Activated T-helper 17 cell treated with anti-CD3 and anti-CD28 coated beads, Interleukin-2, amount 50 U/mL, for 72 hours (primary cell): ENCODE measurements around the gene METTL1. TPM values are rescaled to one million over a fixed set of nuclear protein-coding genes. Genes with fewer than 3 reads are reported as not detected.

Experiments
- ATAC-seq: fragments of 150-1000 bp; cut with Tn5 transposase; replicated peaks from 2 replicates; pipeline ENCODE4 v1.10.0; 2021; ENCODE audit warnings: mild to moderate bottlenecking, moderate library complexity
- H3K27ac Mint-ChIP-seq: one replicate; pipeline ENCODE4 v1.8.0; 2022; ENCODE audit warnings: mixed read lengths
- H3K27me3 Mint-ChIP-seq: one replicate; pipeline ENCODE4 v1.8.0; 2022; ENCODE audit warnings: mixed read lengths
- H3K36me3 Mint-ChIP-seq: one replicate; pipeline ENCODE4 v1.8.0; 2022; ENCODE audit warnings: low read depth, mild to moderate bottlenecking, mixed read lengths
- H3K4me1 Mint-ChIP-seq: one replicate; pipeline ENCODE4 v1.8.0; 2022; ENCODE audit warnings: mixed read lengths
- H3K4me3 Mint-ChIP-seq: one replicate; pipeline ENCODE4 v1.8.0; 2022; ENCODE audit warnings: mild to moderate bottlenecking, mixed read lengths
- H3K9me3 Mint-ChIP-seq: one replicate; pipeline ENCODE4 v1.8.0; 2022; ENCODE audit warnings: mixed read lengths
- total RNA-seq, 2 donors: library from RNA; stranded (reverse); gene quantifications; one replicate each; pipeline ENCODE4 v1.2.3, GENCODE V29; 2022

The METTL1 gene
- total RNA-seq, 2 donors from 2014 or later: 19.0 to 39.5 TPM

DNA sequence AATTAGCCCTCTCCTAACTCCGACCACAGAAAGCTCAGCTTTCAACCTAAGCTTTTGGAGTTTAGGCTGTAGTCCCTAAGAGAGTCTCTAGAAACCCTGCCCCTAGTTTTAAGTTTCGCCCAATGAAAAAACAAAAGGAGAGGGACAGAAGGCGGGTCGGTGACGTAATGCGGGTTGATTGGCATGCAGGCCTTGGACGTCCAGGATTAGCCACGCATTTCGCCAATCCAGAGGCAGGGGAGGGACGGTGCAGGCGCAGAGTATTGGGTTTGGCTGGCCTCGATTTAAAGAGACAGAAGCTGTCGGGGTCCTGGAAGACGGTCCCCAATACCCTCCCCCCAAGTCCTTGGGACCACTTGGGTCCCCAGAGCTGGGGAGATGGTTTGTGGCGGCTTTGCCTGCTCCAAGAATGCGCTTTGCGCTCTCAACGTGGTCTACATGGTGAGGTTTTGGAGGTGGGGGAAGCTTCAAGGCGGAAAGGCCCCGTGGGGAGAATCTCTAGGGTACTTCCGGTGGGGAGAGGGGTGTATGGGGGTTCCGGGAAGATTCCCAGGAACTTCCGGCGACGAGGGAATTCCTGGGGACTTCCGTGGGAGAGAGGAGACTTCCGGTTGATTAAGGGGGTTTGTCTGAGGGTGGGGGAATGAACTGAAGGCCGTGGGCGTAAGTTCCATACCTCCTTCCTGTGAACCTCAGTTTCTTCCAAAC is 27.0 kb downstream of the METTL1 start, which contains the start of gene TSPAN31:
Gene TSPAN31 (plus strand): TSS at position 263 of the 708 bp plus-strand sequence. CDS start 116 bp downstream, at position 379.
- Mint-ChIP-seq H3K27me3 (no peaks in the 10 kb centered on the region), H3K36me3 (peaks cover 66% of the 10 kb centered on the region), H3K27ac (peak within 1 kb of the TSS; percentile 93), H3K4me3 (peak within 1 kb of the TSS; percentile 95), H3K4me1 (peaks cover 19% of the 10 kb centered on the region), H3K9me3 (no peaks in the 10 kb centered on the region)
- peak; percentile 85 for ATAC-seq

DNA sequence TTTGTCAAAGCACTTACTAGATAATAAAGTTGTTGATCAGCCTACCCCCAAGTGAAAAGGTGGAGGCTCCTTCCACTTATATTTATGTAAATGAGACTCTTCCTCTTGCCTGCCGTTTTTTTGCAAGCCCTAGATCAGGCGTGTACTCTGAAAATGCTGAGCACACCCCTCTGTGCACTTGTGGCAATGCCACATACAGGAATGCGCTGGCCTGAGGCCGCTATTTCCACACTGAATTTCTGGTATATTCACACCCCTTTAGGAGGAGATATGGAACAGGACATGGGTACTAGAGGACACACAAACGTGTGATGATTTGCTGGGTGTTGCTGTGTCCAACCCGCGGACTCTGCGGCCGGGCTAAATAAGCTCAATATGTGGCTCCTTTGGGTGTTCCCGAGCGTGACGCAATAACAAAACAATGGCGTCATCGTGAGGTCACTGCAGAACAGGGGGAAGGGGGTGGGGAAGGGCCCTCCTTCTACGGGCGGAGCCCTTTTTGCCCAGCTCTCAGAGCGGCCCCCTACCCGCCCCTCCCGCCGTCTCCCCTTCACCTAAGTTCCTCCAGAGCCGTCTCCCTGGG is 27.6 kb downstream of the METTL1 start:
- H3K27me3 Mint-ChIP-seq: no peaks in the 10 kb centered on the region
- H3K4me1 Mint-ChIP-seq: peaks cover 23% of the 10 kb centered on the region
- H3K9me3 Mint-ChIP-seq: no peaks in the 10 kb centered on the region
- H3K36me3 Mint-ChIP-seq: peaks cover 65% of the 10 kb centered on the region
- peak overlapping the region; percentile 95 for H3K4me3 Mint-ChIP-seq
- peak; percentile 54 for ATAC-seq
- H3K27ac Mint-ChIP-seq: peak overlapping the region; percentile 93

DNA sequence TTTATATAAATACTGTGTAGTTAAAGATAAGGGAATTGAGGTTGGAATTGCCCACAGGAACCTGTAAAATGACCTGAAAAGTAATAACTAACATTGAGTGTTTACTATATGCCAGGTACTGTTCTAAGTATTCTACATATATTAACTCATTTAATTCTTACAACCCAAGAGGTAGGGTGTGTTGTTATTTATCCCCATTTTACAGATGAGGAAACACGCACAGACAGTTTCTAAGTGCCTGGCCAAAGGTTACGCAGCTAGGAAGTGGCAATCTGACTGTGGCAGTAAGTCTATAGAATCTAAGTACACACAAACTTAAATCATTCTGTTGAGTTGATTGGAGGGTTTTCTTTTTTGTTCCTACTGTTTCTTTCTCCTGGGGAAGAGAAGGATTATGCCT is 28.1 kb downstream of the METTL1 start:
- H3K27ac Mint-ChIP-seq: peak overlapping the region; percentile 93

DNA sequence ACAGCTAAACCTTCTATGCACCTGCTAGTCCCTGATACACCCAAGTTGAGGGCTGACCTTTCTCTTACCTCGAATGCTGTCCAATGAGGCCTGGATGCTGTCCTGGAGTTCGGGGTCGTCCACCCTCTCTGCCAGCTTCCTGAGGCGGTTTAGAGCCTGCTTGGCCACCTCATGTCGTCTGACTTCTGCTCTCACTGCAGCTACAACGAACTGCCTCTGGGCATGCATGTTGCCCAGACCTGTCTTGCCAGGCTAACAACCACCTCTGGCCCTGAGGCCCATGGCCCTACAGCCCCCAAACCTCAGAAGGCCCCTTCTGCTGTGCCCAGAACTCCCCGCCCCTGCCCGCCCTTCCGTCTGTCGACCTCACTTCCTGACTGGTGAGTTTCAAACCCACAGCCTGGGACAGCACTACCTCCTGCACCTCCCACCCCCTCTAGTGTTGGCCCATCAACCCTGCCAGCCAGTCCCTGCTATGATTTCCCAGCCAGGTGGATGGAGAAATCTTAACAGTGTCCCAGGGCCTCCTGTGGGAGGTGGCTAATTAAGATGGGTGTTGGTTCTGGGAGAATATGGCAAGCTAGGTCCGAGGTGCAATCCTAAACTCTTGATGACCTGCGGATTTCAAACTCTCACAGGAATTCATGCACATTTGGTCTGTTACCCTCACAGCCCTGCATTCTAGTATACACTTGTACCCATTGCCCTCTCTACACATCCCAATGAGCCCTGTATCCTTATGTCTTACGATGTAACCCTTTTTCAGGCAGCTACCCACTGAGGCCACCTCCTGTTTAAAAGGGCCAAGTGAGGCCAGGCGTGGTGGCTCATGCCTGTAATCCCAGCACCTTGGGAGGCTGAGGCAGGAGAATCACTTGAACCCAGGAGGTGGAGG is 29.8 kb downstream of the METTL1 start:
- ATAC-seq: peak; percentile 74
- Mint-ChIP-seq H3K27me3 (no peaks in the 10 kb centered on the region), H3K9me3 (no peaks in the 10 kb centered on the region), H3K4me1 (peaks cover 26% of the 10 kb centered on the region), H3K36me3 (peaks cover 49% of the 10 kb centered on the region), H3K4me3 (peak overlapping the region; percentile 99), H3K27ac (peak overlapping the region; percentile 97)

More for the DNA sequence above, 28.1 kb downstream of the METTL1 start:
- Mint-ChIP-seq H3K27me3 (no peaks in the 10 kb centered on the region), H3K4me1 (peaks cover 26% of the 10 kb centered on the region), H3K4me3 (peak overlapping the region; percentile 95), H3K9me3 (no peaks in the 10 kb centered on the region), H3K36me3 (peaks cover 65% of the 10 kb centered on the region)
- no peak for ATAC-seq

DNA sequence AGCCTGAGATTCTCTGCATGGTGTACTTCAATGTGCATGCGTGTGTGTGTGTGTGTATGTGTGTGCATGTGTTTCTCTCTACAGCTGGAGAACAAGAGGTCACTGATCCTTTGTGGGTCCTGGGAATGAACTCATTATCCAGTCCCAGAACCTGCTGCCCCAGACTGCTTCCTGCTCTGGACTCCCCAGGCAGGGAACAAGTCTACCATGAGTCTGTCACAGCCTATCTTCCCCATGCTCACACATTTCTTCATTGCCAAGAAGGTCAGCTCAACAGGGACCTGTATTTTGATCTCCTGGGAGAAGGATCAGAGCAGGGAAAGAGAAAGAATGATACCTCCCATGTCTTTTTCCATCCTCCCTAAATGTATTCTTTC is 30.5 kb downstream of the METTL1 start:
- Mint-ChIP-seq H3K9me3 (no peaks in the 10 kb centered on the region), H3K4me3 (peak overlapping the region; percentile 99), H3K4me1 (peaks cover 30% of the 10 kb centered on the region), H3K27ac (peak overlapping the region; percentile 97), H3K36me3 (peaks cover 49% of the 10 kb centered on the region), H3K27me3 (no peaks in the 10 kb centered on the region)
- no peak for ATAC-seq

DNA sequence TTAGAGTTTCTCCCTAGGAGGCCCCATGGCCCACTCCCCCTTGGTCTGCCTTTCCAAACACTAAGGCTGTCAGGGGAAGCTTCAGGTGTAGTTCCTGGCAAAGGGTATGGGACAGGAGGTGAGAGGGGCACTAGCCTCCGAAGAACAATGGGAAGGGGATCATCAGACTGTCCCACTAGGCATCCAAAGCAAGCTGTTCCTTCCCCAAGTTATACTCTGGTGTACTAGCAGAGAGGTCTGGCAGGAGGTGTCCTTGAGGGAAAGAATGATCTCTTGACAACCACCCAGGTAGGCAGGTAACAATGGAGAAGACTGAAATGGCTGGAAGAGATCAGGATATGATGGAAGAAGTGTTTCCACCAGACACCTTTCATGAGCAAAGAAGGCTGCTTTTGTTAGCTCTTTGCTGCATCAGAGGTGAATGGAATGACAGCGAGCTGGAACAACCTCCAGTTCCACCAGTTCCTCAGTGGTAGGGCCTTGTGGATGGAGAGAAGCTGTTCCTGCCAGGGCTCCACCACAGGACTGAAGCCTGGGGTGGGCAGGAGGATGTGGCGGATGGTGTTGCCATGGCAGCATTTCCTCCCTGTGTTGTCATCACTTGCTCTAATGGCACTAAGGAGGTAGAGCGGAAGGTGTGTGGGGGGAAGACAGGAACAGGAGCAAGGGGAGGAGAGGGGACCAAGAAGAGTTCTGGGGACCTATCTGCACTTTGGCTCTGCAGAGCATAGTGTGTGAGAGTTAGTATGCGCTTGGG is 31.1 kb downstream of the METTL1 start:
- Mint-ChIP-seq H3K4me1 (peaks cover 32% of the 10 kb centered on the region), H3K27me3 (no peaks in the 10 kb centered on the region), H3K4me3 (peak overlapping the region; percentile 99), H3K27ac (peak overlapping the region; percentile 97), H3K9me3 (no peaks in the 10 kb centered on the region), H3K36me3 (peaks cover 46% of the 10 kb centered on the region)
- peak; percentile 68 for ATAC-seq

DNA sequence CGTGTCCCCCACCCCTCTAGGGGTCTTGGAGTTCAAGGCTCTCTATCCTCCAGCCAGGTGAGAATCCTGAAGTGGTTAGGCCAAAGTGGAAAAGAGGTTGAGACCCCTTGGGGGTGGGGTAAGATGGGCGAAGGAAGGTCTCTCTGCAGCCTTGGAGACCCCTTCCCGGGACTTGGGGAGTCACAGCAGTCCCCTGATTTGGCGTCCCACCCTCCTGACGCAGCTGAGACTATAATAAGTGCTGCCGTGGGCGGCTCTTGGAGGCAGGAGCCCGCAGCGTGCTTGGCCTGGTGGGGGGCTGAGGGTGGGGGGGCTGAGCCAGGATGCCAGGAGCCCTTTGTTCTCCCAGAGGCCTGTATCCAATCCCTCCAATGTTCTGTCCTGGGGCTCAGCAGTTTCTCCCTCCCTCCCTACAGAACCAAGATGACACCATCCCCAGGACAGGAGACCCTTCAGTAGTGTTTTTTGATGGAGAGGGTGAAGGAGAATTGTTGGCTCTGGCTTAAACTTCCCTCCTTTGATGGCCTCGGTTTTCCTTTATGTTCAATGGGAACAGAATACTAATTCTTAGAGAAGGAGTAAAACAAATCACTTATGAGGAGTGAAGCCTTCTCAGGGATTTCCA is 31.9 kb downstream of the METTL1 start:
- ATAC-seq: no peak
- Mint-ChIP-seq H3K4me3 (peak overlapping the region; percentile 99), H3K4me1 (peaks cover 27% of the 10 kb centered on the region), H3K27me3 (no peaks in the 10 kb centered on the region), H3K9me3 (no peaks in the 10 kb centered on the region), H3K27ac (peak overlapping the region; percentile 97), H3K36me3 (peaks cover 48% of the 10 kb centered on the region)

DNA sequence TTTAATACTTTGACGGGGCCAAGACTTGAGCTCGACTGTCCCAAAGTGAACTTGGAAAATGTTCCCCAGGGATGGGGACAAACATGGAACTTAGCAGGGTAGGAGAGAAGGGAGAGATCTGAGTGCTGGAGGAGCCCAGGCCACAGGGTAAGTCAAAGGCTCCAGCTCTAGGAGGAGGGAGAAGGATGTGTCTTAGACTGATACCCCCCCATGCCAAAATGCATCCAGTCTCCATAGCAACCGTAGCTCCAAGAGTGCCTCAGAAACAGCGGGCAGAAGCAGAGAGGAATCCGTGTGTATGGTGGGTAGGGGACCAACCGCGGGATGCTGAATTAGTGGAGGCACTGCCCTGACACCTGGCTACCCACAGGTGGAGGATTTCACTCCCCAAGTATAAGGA is 32.5 kb downstream of the METTL1 start:
- H3K36me3 Mint-ChIP-seq: peaks cover 48% of the 10 kb centered on the region
- no peaks in the 10 kb centered on the region for H3K27me3 Mint-ChIP-seq
- H3K4me3 Mint-ChIP-seq: peak overlapping the region; percentile 99
- H3K4me1 Mint-ChIP-seq: peaks cover 27% of the 10 kb centered on the region
- peak overlapping the region; percentile 80 for H3K27ac Mint-ChIP-seq
- no peaks in the 10 kb centered on the region for H3K9me3 Mint-ChIP-seq
- ATAC-seq: no peak

DNA sequence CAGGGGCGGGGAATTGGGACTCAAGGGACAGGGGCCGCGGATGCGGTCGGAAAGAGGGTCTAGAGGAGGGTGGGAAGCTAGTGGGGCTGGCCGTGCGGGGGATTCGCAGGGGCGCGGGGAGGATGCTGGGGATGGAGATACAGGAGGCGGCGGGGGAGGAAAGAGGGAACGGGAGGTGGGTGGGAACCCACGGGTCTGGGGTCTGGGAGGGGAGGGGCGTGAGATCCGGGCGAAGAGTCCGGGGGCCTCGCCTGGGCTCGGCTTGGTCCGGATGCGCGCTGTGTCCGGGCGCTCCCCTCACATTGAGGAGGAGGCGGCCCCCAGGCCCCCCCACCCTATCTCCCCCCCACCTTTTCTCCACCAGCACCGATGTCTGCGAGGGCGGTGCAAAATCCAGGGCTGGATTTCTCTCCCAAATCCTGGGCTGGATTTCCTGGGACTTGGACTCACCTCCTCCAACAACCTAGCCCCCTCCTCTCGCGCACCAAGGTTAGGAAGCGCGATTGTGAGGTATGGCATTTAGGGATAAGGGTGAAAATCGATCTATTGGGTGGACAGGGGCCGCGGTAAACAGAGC is 33.2 kb downstream of the METTL1 start, which contains the start of gene AGAP2:
Gene AGAP2 (minus strand): TSS at position 82 of the 577 bp plus-strand sequence. CDS start 496 bp downstream, outside the sequence.
- H3K27me3 Mint-ChIP-seq: no peaks in the 10 kb centered on the region
- H3K36me3 Mint-ChIP-seq: peaks cover 51% of the 10 kb centered on the region
- H3K4me1 Mint-ChIP-seq: peaks cover 22% of the 10 kb centered on the region
- peak within 1 kb of the TSS; percentile 80 for H3K27ac Mint-ChIP-seq
- ATAC-seq: no peak
- no peaks in the 10 kb centered on the region for H3K9me3 Mint-ChIP-seq
- peak within 1 kb of the TSS; percentile 99 for H3K4me3 Mint-ChIP-seq

DNA sequence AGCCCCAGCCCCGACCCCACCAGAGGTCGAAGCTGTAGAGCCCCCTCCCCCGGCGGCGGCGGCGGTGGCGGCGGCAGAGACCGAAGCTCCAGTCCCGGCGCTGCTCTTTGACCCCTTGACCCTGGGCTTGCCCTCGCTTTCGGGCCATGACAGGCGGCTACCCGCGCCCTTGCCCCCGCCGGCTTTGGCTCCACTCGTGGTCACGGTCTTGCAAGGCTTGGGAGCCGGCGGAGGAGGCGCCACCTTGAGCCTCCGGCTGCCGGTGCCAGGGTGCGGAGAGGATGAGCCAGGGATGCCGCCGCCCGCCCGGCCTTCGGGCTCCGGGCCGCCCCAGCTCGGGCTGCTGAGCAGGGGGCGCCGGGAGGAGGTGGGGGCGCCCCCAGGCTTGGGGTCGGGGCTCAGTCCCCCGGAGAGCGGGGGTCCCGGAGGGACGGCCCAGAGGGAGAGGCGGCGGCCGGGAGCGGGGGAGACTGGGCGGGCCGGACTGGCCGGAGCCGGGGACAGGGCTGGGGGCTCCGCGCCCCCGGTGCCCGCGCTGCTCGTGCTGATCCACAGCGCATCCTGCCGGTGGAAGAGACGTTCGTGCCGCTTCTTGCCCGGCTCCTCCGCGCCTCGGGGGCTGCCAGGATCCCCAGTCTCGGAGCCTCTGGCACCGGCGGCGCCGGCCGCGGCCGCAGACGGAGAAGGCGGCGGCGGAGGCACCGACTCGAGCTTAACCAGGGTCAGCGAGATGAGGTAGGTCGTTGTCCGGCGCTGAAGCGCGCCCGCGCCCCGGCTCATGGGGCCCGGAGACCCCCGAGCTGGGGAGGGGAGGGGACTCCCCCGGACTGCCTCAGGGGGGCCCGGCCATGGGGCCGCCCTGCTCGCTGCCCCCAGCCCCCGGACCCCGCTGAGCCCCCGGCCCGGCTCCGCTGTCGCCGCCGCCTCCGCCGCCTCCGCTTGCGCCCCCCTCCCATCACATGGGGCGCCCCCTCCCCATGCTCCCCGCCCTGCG is 34.1 kb downstream of the METTL1 start:
- ATAC-seq: no peak
- Mint-ChIP-seq H3K4me3 (no peak overlapping the region), H3K9me3 (no peaks in the 10 kb centered on the region), H3K4me1 (peaks cover 23% of the 10 kb centered on the region), H3K36me3 (peaks cover 61% of the 10 kb centered on the region), H3K27me3 (no peaks in the 10 kb centered on the region), H3K27ac (no peak overlapping the region)

DNA sequence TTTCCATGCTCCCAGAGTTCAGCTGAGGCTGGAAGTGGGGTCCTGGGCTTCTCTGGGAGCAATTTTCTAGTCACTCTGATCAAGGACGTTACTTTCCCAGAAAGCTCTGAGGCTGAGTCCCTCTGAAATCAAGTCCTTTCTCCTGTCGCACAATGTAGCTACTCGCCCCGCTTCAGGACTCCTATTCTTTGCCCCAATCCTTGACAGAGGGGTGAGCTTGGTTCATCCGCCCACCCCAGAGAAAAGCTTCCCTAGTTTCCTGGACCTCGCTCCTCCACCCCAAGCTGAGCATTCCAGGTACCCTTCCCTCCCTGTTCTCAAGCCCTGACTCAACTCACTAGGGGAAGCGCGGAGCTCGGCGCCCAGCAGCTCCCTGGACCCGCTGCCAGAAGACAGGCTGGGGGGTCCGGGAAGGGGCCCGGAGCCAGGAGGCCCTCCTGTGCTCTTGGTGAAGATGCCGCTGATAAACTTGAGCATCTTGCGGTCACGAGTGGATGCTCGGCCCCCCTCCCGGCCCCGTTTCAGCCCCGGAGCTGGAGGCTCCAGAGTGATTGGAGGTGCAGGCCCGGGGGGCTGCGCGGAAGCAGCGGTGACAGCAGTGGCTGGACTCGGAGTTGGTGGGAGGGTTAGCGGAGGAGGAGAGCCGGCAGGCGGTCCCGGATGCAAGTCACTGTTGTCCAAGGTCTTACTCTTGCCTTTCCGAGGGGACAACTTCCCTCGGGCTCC is 35.0 kb downstream of the METTL1 start:
- peaks cover 69% of the 10 kb centered on the region for H3K36me3 Mint-ChIP-seq

More for the DNA sequence above, 35.0 kb downstream of the METTL1 start:
- Mint-ChIP-seq H3K27ac (peak overlapping the region; percentile 78), H3K9me3 (no peaks in the 10 kb centered on the region), H3K4me3 (no peak overlapping the region), H3K4me1 (peaks cover 27% of the 10 kb centered on the region), H3K27me3 (no peaks in the 10 kb centered on the region)
- ATAC-seq: no peak
